Skeletal muscle cell (primary cell): ENCODE results near the gene SH3BP2.

Source experiments
- DNase-seq: peaks from one replicate; pipeline ENCODE4 v3.0.0-alpha.2; 2010; ENCODE audit warnings: low read depth
- H3K4me3 ChIP-seq: 2 replicates; pipeline ENCODE4 v1.5.1; 2011; ENCODE audit warnings: low read depth, mild to moderate bottlenecking, control low read depth, low read length, moderate library complexity

SH3BP2 gene

GRCh38 chr4:2827874-2828751 is 35.2 kb downstream of the SH3BP2 start:
- no peak for DNase-seq
- H3K4me3 ChIP-seq, result no peak overlapping the region

- H3K4me3 ChIP-seq, result no peak overlapping the region
Measured at GRCh38 chr4:2828758-2829181, 35.9 kb downstream of the SH3BP2 start.

DNA sequence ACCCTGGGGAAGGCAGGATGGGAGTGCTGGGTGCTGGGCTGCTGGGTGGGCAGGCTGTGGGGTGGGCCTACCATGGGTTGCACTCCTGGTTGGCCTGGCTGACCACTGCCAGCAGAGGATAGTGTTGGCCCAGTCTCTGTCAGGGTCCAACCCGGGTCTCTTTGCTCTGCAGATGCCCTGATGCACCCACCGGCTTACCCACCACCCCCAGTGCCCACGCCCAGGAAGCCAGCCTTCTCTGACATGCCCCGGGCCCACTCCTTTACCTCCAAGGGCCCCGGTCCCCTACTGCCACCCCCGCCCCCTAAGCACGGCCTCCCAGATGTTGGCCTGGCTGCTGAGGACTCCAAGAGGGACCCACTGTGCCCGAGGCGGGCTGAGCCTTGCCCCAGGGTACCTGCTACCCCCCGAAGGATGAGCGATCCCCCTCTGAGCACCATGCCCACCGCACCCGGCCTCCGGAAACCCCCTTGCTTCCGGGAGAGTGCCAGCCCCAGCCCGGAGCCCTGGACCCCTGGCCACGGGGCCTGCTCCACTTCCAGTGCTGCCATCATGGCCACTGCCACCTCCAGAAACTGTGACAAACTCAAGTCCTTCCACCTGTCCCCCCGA is 36.5 kb downstream of the SH3BP2 start:
- H3K4me3 ChIP-seq, result no peak overlapping the region
- DNase-seq, result no peak

More at GRCh38 chr4:2828758-2829181, 35.9 kb downstream of the SH3BP2 start:
- no peak for DNase-seq

GRCh38 chr4:2829933-2830451 is 37.1 kb downstream of the SH3BP2 start:
- DNase-seq, result no peak
- H3K4me3 ChIP-seq, result no peak overlapping the region

GRCh38 chr4:2830632-2831610 is 38.0 kb downstream of the SH3BP2 start:
- H3K4me3 ChIP-seq, result no peak overlapping the region
- DNase-seq, result no peak

DNA sequence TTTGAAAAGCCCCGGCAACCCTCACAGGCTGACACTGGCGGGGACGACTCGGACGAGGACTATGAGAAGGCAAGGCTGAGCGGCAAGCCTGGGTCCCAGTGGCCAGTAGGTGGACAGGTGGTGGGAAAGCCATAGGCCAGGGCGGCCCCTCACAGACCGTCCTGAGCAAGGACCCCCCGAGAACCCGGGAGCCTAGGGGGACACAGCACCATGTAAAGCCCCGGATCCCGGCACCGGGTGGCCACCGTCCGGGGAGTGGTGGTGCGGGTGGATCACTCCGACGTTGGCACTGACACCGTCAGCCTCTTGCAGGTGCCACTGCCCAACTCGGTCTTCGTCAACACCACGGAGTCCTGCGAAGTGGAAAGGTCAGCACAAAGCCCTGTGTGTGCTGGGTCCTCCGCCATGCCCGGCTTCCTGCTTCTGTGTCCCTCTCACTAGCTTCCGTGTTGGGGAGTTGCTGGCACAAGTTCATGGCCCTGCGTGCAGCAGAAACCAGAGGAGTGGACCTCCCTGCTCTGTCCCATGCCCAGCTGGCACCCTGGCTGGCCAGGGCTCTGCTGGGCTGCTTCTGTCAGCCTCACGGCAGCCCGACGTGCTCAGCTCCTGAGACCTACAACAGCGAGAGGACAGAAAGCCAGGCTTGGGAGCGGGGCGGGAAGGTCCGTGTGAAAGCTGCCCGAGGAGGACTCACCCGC is 38.9 kb downstream of the SH3BP2 start:
- no peak overlapping the region for H3K4me3 ChIP-seq
- no peak for DNase-seq

- no peak overlapping the region for H3K4me3 ChIP-seq
- no peak for DNase-seq
Measured at GRCh38 chr4:2832309-2832980, 39.6 kb downstream of the SH3BP2 start.

DNA sequence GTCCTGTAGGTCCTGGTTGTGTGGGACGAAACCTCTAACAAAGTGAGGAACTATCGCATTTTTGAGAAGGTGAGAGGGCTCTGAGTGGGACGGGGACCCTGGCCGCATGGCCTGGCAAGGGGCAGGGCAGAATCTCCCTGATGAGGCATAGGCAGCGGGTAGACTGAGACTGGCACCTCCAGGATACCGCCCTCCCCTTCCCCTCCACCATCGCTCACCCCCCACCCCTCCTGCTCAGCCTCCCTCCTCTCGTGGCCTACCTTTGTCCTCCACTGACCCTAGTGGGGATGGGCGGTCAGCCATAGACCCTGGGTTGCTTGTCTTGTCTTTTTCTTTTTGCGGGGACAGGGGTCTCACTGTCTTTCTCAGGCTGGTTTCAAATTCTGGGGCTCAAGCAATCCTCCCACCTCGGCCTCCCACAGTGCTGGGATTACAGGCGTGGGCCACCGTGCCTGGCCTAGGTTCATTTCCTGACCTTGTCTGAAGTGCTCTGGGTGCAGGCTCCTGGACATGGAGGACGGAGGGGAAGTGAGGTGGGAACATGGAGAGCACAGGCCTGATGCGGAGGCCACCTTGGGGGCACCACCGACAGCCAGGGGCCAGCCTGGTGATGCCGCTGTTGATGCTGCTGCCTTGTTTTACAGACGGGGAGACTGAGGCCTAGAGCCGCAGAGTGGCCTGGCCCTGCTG is 40.2 kb downstream of the SH3BP2 start:
- H3K4me3 ChIP-seq, result no peak overlapping the region

DNA sequence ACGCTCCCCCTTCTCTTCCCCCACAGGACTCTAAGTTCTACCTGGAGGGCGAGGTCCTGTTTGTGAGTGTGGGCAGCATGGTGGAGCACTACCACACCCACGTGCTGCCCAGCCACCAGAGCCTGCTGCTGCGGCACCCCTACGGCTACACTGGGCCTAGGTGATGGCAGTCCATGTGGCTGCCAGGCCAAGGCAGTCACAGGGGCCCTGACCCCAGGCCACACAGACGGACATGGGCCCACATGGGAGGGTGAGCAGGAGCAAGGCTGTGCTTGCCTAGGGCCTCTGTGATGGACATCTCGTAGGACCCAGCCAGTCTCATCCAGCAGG is 40.8 kb downstream of the SH3BP2 start:
- no peak for DNase-seq
- H3K4me3 ChIP-seq, result no peak overlapping the region

More for the DNA sequence above, 40.2 kb downstream of the SH3BP2 start:
- no peak for DNase-seq

GRCh38 chr4:2834001-2834921 is 41.4 kb downstream of the SH3BP2 start:
- H3K4me3 ChIP-seq, result no peak overlapping the region
- no peak for DNase-seq

DNA sequence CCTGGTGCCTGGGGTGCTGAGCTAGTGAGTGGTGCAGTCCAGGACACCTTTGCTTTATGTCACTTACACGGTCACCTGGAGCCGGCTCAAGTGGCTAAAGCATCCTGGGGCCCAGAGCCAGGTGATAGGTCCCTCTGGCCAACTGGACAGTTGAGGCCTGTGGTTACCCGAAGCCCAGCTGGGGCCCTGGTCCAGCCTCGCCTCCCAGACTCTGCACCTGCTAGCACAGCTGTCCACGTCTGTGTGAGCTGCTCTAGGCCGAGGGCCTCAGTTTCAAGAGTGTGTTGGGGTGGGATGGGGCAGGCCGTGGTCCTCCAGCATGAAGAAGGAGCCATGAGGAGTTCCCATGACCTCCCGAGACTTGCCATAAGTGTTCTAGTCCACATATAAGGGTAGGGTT is 43.1 kb downstream of the SH3BP2 start:
- no peak overlapping the region for H3K4me3 ChIP-seq
- DNase-seq, result no peak

- DNase-seq, result no peak
- H3K4me3 ChIP-seq, result no peak overlapping the region
Measured at GRCh38 chr4:2836391-2836859, 43.5 kb downstream of the SH3BP2 start.

- no peak for DNase-seq
- H3K4me3 ChIP-seq, result no peak overlapping the region
Measured at GRCh38 chr4:2837110-2837903, 44.4 kb downstream of the SH3BP2 start.

DNA sequence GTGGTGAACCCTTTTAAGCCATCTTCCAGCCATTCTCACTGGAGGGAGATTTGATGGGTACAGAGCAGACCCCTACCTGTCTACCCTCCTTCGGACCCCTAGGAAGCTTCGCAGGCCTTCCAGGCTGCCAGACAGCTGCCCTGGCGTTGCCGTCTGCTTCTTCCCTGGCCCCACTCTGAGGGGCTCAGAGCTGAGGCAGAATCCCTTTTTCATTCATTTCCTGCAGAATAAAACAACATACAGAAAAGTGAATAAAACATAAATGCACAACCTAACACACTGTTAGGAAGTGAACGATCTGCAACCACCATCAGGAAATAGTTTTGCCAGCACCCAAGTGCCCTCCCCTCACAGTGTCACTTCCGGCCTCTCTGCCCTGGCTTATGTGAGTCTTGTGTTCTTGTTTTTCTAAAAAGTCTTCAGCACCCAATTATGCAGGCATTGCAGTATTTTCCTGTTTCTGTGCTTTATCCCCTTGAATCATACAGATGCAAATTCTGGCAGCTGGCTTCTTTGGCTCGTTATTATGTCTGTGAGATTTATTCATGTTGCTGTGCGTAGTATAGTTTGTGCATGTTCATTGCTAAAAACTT is 45.1 kb downstream of the SH3BP2 start:
- no peak for DNase-seq
- H3K4me3 ChIP-seq, result peak overlapping the region; percentile 7

DNA sequence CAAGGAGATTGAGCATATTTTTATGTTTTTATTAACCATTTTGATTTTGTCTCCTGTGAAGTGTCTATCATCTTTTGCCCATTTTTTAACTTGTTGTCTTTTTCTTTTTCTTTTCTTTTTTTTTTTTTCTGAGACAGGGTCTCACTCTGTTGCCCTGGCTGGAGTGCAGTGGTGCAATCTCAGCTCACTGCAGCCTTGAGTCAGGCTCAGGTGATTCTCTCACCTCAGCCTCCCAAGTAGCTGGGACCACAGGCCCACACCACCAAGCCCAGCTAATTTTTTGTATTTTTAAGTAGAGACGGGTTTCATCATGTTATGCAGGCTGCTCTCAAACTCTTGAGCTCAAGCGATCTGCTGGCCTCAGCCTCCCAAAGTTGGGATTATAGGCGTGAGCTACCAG is 46.2 kb downstream of the SH3BP2 start:
- H3K4me3 ChIP-seq, result no peak overlapping the region
- DNase-seq, result no peak
